Naive thymus-derived CD8-positive, alpha-beta T cell (primary cell): ENCODE data around the gene RNF212B. TPM values are rescaled to one million over a fixed set of nuclear protein-coding genes. Genes with fewer than 3 reads are reported as not detected.
"Not testable (repeated sequence)": the region's sequence is repeated elsewhere in the genome, so short reads cannot be mapped to it uniquely, and the experiment has no call there.

Experiments used
- ATAC-seq, 2 donors: fragments of 150-1000 bp; cut with Tn5 transposase in 1 of 2; sonication (Bioruptor Pico), chemical (Tn5 transposase) in 1 of 2; 1 replicate in 1 of 2; 2 replicates in 1 of 2; pipeline ENCODE4 v1.10.0; 2021; ENCODE audit warnings: mild to moderate bottlenecking in 2 of 2, moderate library complexity in 2 of 2
- POLR2A ChIA-PET: fragments of 350-600 bp; sonication (Branson Sonifier 250); formaldehyde crosslinking; loops from one replicate; lab custom pipeline; 2021; ENCODE audit warnings: antibody characterized with exemption; lab: Charles Lee
- DNase-seq, 10 donors: peaks; one replicate each; pipeline versions ENCODE4 v3.0.0 to v3.0.0-alpha.2; 2020 to 2022
- H3K27ac Mint-ChIP-seq, 10 donors: one replicate each; pipeline ENCODE4 v1.8.0; 2020 to 2022; ENCODE audit warnings: mild to moderate bottlenecking in 10 of 10, mixed read lengths in 10 of 10, moderate library complexity in 4 of 10, inconsistent platforms in 1 of 10
- H3K27me3 Mint-ChIP-seq, 5 donors: one replicate each; pipeline ENCODE4 v1.8.0; 2021 to 2022; ENCODE audit warnings: mixed read lengths in 5 of 5
- H3K36me3 Mint-ChIP-seq, 3 donors: one replicate each; pipeline ENCODE4 v1.8.0; 2020 to 2022; ENCODE audit warnings: mixed read lengths in 3 of 3, mild to moderate bottlenecking in 2 of 3, inconsistent platforms in 1 of 3
- H3K4me1 Mint-ChIP-seq, 4 donors: one replicate each; pipeline ENCODE4 v1.8.0; 2021 to 2022; ENCODE audit warnings: mixed read lengths in 4 of 4
- H3K4me3 Mint-ChIP-seq, 10 donors: one replicate each; pipeline ENCODE4 v1.8.0; 2020 to 2022; ENCODE audit warnings: mild to moderate bottlenecking in 10 of 10, mixed read lengths in 10 of 10, moderate library complexity in 6 of 10, inconsistent platforms in 1 of 10
- H3K9me3 Mint-ChIP-seq, 9 donors: one replicate each; pipeline ENCODE4 v1.8.0; 2020 to 2022; ENCODE audit warnings: mixed read lengths in 9 of 9, mild to moderate bottlenecking in 3 of 9, inconsistent platforms in 1 of 9, moderate library complexity in 1 of 9
- polyA plus RNA-seq, 3 donors: library from polyadenylated mRNA; unstranded; fragments of 300-500 nt; fragmentation: Illumina TruSeq; gene quantifications; one replicate each; pipeline ENCODE4 v1.2.3, GENCODE V29; 2021
- total RNA-seq, 8 experiments: library from RNA in 2 of 8; stranded (reverse) in 2 of 8; gene quantifications; one replicate each; pipeline ENCODE4 v1.2.3 and lab custom pipeline; 2021 to 2026

Gene RNF212B
- total and polyA plus RNA-seq, 5 experiments from 2014 or later: not detected

GRCh38 chr14:23217032-23218020 is 20.4 kb upstream of the RNF212B start:
- Mint-ChIP-seq H3K4me1 (peaks cover 0 to 1% (median 0%) of the 10 kb centered on the region in 4 donors), H3K9me3 (peaks cover 0 to 9% (median 0%) of the 10 kb centered on the region in 9 donors), H3K4me3 (no peak overlapping the region), H3K36me3 (peaks cover 0 to 7% (median 5%) of the 10 kb centered on the region in 3 donors), H3K27me3 (peaks cover 5 to 54% (median 32%) of the 10 kb centered on the region in 5 donors), H3K27ac (no peak overlapping the region)
- POLR2A ChIA-PET: no interaction called here
- ATAC-seq (no peak), DNase-seq (no peak)

- Mint-ChIP-seq H3K36me3 (peaks cover 0 to 7% (median 5%) of the 10 kb centered on the region in 3 donors), H3K9me3 (peaks cover 0 to 10% (median 0%) of the 10 kb centered on the region in 9 donors), H3K27ac (no peak overlapping the region)
These were observed 18.7 kb upstream of the RNF212B start for GRCh38 chr14:23219075-23219474.

GRCh38 chr14:23224958-23225357 is 12.8 kb upstream of the RNF212B start:
- not testable (repeated sequence) for ATAC-seq, H3K36me3 Mint-ChIP-seq, H3K27ac Mint-ChIP-seq, H3K4me3 Mint-ChIP-seq, DNase-seq, H3K4me1 Mint-ChIP-seq
- Mint-ChIP-seq H3K9me3 (peaks cover 0 to 15% (median 5%) of the 10 kb centered on the region in 9 donors), H3K27me3 (peaks cover 3 to 38% (median 19%) of the 10 kb centered on the region in 5 donors)
- POLR2A ChIA-PET: interaction anchor here (0.7 kb wide), 1 partner anchor 71 kb away, joined by 3 read pairs; no protein-coding TSS in a partner anchor

More at GRCh38 chr14:23219075-23219474, 18.7 kb upstream of the RNF212B start:
- ATAC-seq (no peak), DNase-seq (no peak)
- H3K27me3 Mint-ChIP-seq: peaks cover 5 to 52% (median 32%) of the 10 kb centered on the region in 5 donors
- no peak overlapping the region for H3K4me3 Mint-ChIP-seq
- peaks cover 0 to 1% (median 0%) of the 10 kb centered on the region in 4 donors for H3K4me1 Mint-ChIP-seq
- POLR2A ChIA-PET: no interaction called here

- Mint-ChIP-seq H3K27me3 (peaks cover 0 to 18% (median 3%) of the 10 kb centered on the region in 5 donors), H3K4me1 (no peaks in the 10 kb centered on the region), H3K36me3 (peaks cover 0 to 5% (median 0%) of the 10 kb centered on the region in 3 donors), H3K4me3 (no peak overlapping the region), H3K9me3 (peaks cover 0 to 19% (median 5%) of the 10 kb centered on the region in 9 donors), H3K27ac (no peak overlapping the region)
- DNase-seq (no peak), ATAC-seq (no peak)
- POLR2A ChIA-PET: no interaction called here
These were observed 10.2 kb upstream of the RNF212B start for GRCh38 chr14:23227566-23227965.

- Mint-ChIP-seq H3K9me3 (peaks cover 0 to 19% (median 8%) of the 10 kb centered on the region in 9 donors), H3K36me3 (peaks cover 0 to 5% (median 0%) of the 10 kb centered on the region in 3 donors), H3K4me1 (no peaks in the 10 kb centered on the region), H3K4me3 (no peak overlapping the region), H3K27me3 (peaks cover 0 to 16% (median 2%) of the 10 kb centered on the region in 5 donors), H3K27ac (no peak overlapping the region)
- POLR2A ChIA-PET: no interaction called here
- ATAC-seq (no peak), DNase-seq (no peak)
These were observed 8.9 kb upstream of the RNF212B start for GRCh38 chr14:23228812-23229211.

- H3K9me3 Mint-ChIP-seq, POLR2A ChIA-PET, DNase-seq, H3K27ac Mint-ChIP-seq, H3K27me3 Mint-ChIP-seq, H3K4me1 Mint-ChIP-seq, ATAC-seq, H3K36me3 Mint-ChIP-seq, H3K4me3 Mint-ChIP-seq: not testable (repeated sequence)
These were observed 5.4 kb upstream of the RNF212B start for GRCh38 chr14:23232241-23232808.

- Mint-ChIP-seq H3K36me3 (no peaks in the 10 kb centered on the region), H3K4me1 (peaks cover 3 to 7% (median 5%) of the 10 kb centered on the region in 4 donors), H3K27me3 (peaks cover 7 to 29% (median 15%) of the 10 kb centered on the region in 5 donors), H3K9me3 (no peaks in the 10 kb centered on the region), H3K4me3 (no peak overlapping the region), H3K27ac (no peak overlapping the region)
- ATAC-seq (no peak), DNase-seq (no peak)
- POLR2A ChIA-PET: no interaction called here
These were observed 2.9 kb downstream of the RNF212B start for GRCh38 chr14:23240661-23241060.

GRCh38 chr14:23241061-23241715 is 3.5 kb downstream of the RNF212B start:
- ATAC-seq, POLR2A ChIA-PET, H3K36me3 Mint-ChIP-seq, H3K4me1 Mint-ChIP-seq, DNase-seq, H3K4me3 Mint-ChIP-seq, H3K27ac Mint-ChIP-seq, H3K9me3 Mint-ChIP-seq: not testable (repeated sequence)
- H3K27me3 Mint-ChIP-seq: peaks cover 7 to 29% (median 15%) of the 10 kb centered on the region in 5 donors

- DNase-seq: no peak
- Mint-ChIP-seq H3K4me3 (no peak overlapping the region), H3K36me3 (no peaks in the 10 kb centered on the region), H3K27ac (no peak overlapping the region), H3K9me3 (no peaks in the 10 kb centered on the region), H3K4me1 (peaks cover 3 to 7% (median 5%) of the 10 kb centered on the region in 4 donors), H3K27me3 (peaks cover 7 to 29% (median 15%) of the 10 kb centered on the region in 5 donors)
- no peak for ATAC-seq
- POLR2A ChIA-PET: interaction anchor here (0.7 kb wide), 1 partner anchor 123 kb away, joined by 4 read pairs; no protein-coding TSS in a partner anchor
These were observed 4.3 kb downstream of the RNF212B start for GRCh38 chr14:23242076-23242475.

GRCh38 chr14:23243066-23243465 is 5.3 kb downstream of the RNF212B start:
- ATAC-seq: no peak
- Mint-ChIP-seq H3K4me1 (peaks cover 0 to under 1% (median 0%) of the 10 kb centered on the region in 4 donors), H3K4me3 (no peak overlapping the region), H3K9me3 (no peaks in the 10 kb centered on the region), H3K27me3 (peaks cover 7 to 22% (median 13%) of the 10 kb centered on the region in 5 donors), H3K27ac (no peak overlapping the region), H3K36me3 (no peaks in the 10 kb centered on the region)
- POLR2A ChIA-PET: no interaction called here
- no peak for DNase-seq

GRCh38 chr14:23245282-23245681 is 7.5 kb downstream of the RNF212B start:
- POLR2A ChIA-PET: no interaction called here
- Mint-ChIP-seq H3K4me3 (no peak overlapping the region), H3K27ac (no peak overlapping the region), H3K9me3 (no peaks in the 10 kb centered on the region), H3K4me1 (no peaks in the 10 kb centered on the region), H3K27me3 (peaks cover 4 to 14% (median 13%) of the 10 kb centered on the region in 5 donors), H3K36me3 (no peaks in the 10 kb centered on the region)
- ATAC-seq (no peak), DNase-seq (no peak)

GRCh38 chr14:23248601-23249000 is 10.9 kb downstream of the RNF212B start:
- Mint-ChIP-seq H3K4me1 (no peaks in the 10 kb centered on the region), H3K36me3 (no peaks in the 10 kb centered on the region), H3K27me3 (peaks cover 3 to 36% (median 12%) of the 10 kb centered on the region in 5 donors), H3K9me3 (no peaks in the 10 kb centered on the region), H3K4me3 (no peak overlapping the region), H3K27ac (no peak overlapping the region)
- POLR2A ChIA-PET: interaction anchor here (0.5 kb wide), 1 partner anchor 69 kb away, joined by 3 read pairs; no protein-coding TSS in a partner anchor
- ATAC-seq (no peak), DNase-seq (no peak)
